Skeletal muscle cell (primary cell): ENCODE measurements around the gene CCNI2.
A peak's percentile ranks its signal among the peaks of the same experiment; 100 is the strongest.

Experiments used
- DNase-seq: peaks from one replicate; pipeline ENCODE4 v3.0.0-alpha.2; 2010; ENCODE audit warnings: low read depth
- H3K4me3 ChIP-seq: 2 replicates; pipeline ENCODE4 v1.5.1; 2011; ENCODE audit warnings: low read depth, mild to moderate bottlenecking, control low read depth, low read length, moderate library complexity

Gene CCNI2

GRCh38 chr5:132776131-132776937, 29.1 kb downstream of the CCNI2 start:
- H3K4me3 ChIP-seq, result peak overlapping the region; percentile 74
- DNase-seq, result no peak

GRCh38 chr5:132776938-132777208, 29.6 kb downstream of the CCNI2 start:
- no peak for DNase-seq
- H3K4me3 ChIP-seq, result peak overlapping the region; percentile 74

DNA sequence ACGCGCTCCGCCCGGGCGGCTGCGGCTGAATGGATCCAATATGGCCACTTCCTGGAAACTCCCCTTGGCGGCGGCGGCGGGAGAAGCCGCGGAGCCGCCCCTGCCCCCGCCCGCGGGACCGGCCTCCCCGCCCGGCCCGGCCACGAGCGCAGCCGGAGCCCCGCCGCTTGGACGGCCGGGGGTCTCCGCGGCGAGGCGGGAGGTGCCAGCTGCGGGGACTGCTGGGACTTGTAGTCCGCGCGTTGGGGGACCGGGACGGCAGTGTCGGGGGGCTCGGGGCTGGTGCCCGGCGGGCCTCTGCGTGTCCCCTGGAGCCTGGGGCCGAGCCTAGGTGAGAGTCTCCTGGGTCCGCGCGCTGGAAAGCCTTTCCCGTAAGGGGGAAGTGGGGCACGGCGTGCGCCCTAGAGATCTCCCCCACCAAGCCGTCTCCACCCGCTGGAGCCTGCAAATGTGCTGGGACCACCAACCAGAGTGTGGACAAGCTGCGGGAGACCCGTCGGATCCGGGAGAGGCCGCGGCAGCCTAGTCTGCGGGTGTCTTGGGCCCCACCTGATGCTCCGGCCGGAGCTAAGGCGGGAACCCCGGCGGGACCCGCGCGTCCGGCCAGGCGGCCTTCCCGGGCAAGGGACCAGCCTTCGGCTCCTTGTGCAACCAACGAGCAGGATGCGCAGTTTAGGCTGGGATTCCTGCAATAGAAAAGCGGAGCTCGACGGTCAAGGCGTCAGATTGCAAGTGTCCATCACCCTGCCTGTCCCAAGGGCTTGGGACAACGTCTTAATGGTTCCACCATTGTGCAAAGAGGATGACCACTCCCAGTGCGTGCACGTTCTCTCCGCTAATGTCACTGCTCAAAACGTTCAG, 30.2 kb downstream of the CCNI2 start, which contains the start of gene SEPTIN8:
TSS of gene SEPTIN8 (minus strand) at position 31 of the 861 bp plus-strand sequence. CDS start 102 bp downstream, outside the sequence.
- no peak for DNase-seq
- H3K4me3 ChIP-seq, result peak within 1 kb of the TSS; percentile 74

- DNase-seq, result no peak
Observed at GRCh38 chr5:132778129-132778528, 30.9 kb downstream of the CCNI2 start.

GRCh38 chr5:132778856-132779255, 31.6 kb downstream of the CCNI2 start:
- DNase-seq, result no peak
- no peak overlapping the region for H3K4me3 ChIP-seq

More at GRCh38 chr5:132778129-132778528, 30.9 kb downstream of the CCNI2 start:
- peak overlapping the region; percentile 74 for H3K4me3 ChIP-seq

- no peak for DNase-seq
- H3K4me3 ChIP-seq, result no peak overlapping the region
Observed at GRCh38 chr5:132779961-132780360, 32.7 kb downstream of the CCNI2 start.

DNA sequence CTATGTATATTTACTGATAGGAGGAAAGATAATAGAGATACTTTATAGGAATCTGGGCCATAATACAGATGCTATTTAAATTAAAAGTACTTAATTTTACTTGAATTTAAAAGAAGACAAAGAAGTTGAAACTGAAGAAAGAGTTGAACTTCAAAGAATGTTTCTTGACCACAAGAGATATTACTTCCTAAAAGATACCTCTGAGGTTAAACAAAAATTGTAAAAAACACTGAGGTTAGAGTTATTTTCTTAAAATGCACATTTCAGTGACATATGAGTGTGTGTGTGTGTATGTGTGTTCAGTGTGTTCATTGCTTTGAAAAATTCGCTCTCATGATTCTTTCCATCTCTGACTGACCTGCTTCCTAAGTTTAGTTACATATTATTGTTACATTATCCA, 33.4 kb downstream of the CCNI2 start:
- DNase-seq, result no peak
- no peak overlapping the region for H3K4me3 ChIP-seq

- DNase-seq, result no peak
- H3K4me3 ChIP-seq, result no peak overlapping the region
Observed at GRCh38 chr5:132781029-132781428, 33.8 kb downstream of the CCNI2 start.

DNA sequence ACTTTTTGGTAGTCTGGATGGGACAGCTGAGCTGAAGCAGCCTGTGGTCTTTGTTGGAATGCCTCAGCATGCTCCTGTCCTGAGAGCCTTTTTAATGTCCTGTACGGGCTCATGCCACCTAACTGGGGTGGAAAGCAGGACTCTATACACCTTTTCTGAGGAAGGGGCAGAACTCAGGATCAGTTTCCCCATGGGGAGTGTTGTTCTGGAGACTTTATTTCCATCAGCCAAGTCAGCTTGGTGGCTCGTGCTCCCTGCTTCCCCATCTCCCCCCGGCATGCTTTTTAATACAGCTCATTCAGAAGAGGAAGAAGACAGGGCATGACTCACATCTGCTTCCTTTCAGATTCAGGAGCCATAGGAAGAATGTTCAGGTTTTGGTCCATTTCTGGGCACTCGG, 34.9 kb downstream of the CCNI2 start:
- no peak overlapping the region for H3K4me3 ChIP-seq
- no peak for DNase-seq

DNA sequence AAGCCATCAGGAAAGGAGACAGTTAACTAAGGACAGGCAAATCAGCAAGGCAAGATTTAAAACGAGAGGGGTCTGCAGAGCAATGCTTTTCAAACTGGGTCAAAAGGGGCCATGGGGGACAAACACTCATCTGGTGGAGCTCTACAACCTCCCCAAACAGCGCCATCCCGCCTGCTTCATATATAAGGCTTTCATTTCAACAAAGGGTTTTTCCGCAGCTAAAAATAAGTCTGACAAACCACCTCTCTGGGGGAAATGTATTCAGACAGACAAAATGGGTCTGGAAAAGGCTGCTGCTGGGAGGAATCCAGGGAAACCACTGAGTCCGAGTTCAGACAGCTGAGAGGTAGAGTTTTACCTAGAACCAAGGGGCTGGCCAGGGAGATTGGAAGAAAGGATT, 38.1 kb downstream of the CCNI2 start:
- DNase-seq, result no peak
- no peak overlapping the region for H3K4me3 ChIP-seq

DNA sequence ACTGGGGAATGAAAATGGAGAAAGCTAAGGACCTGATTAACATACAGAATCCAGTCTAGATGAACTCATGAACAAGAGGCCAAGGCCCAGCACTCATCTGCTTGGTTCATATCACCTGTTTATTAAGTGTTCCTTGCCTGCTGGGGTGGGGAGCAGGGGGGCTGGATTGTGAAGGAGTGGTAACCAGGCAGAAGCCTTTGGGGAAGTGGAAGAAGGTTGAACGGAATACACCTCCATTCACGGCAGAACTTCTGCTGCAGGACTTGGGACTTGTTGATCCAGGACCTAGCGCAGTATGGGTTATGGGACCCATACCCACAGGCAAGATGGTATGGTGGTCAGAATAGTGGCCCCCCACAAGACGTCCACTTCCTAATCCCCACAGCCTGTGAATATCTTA, 38.6 kb downstream of the CCNI2 start:
- no peak overlapping the region for H3K4me3 ChIP-seq
- DNase-seq, result no peak

GRCh38 chr5:132787076-132787475, 39.9 kb downstream of the CCNI2 start:
- no peak overlapping the region for H3K4me3 ChIP-seq
- DNase-seq, result no peak

GRCh38 chr5:132788508-132788907, 41.3 kb downstream of the CCNI2 start:
- no peak for DNase-seq
- H3K4me3 ChIP-seq, result no peak overlapping the region

- no peak overlapping the region for H3K4me3 ChIP-seq
- DNase-seq, result no peak
Observed at GRCh38 chr5:132788990-132789886, 42.0 kb downstream of the CCNI2 start.

- no peak for DNase-seq
- no peak overlapping the region for H3K4me3 ChIP-seq
Observed at GRCh38 chr5:132790201-132790865, 43.1 kb downstream of the CCNI2 start.

DNA sequence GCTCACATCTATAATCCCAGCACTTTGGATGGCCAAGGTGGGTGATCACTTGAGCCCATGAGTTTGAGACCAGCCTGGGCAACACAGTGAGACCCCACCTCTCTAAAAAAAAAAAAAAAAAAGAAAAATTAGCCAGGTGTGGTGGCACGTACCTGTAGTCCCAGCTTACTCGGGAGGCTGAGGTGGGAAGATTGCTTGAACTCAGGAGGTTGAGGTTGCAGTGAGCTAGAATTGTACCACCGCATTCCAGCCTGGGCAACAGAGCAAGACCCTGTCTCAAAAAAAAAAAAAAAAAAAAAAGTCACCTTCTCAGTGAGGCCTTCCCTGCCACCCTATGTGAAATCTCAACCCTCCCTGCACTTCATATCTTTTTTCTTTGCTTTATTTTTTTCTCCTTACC, 43.8 kb downstream of the CCNI2 start:
- H3K4me3 ChIP-seq, result no peak overlapping the region
- no peak for DNase-seq

- no peak for DNase-seq
- H3K4me3 ChIP-seq, result no peak overlapping the region
Observed at GRCh38 chr5:132797651-132798050, 50.4 kb downstream of the CCNI2 start.

DNA sequence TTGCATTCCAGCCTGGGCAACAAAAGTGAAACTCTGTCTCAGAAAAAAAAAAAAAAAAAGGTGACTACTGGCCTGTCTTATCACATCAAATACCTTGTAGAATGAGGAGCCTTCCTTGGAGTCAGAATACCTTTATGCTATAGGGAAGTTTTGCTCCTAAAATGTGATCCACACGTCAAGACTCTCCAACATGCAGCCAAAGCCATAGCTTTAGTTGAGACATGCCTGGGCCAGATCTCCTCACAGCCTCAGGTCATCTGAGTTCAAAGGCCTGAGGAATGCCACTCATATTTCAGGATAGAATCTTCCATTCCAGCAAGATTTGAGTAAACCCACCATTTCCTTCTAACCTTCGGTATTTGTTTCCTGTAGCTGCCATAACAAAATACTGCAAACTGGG, 52.2 kb downstream of the CCNI2 start:
- H3K4me3 ChIP-seq, result no peak overlapping the region

GRCh38 chr5:132800545-132800944, 53.3 kb downstream of the CCNI2 start:
- DNase-seq, result no peak
- H3K4me3 ChIP-seq, result no peak overlapping the region

More for the DNA sequence above, 52.2 kb downstream of the CCNI2 start:
- DNase-seq, result no peak
